Stimulated activated naive CD8-positive, alpha-beta T cell treated with anti-CD3 and anti-CD28 coated beads, Interleukin-15, amount 100 ng/mL, for 72 hours (primary cell): ENCODE measurements around the gene ANO1.

Source experiments
- ATAC-seq: fragments of 150-1000 bp; cut with Tn5 transposase; 2 replicates; pipeline ENCODE4 v1.10.0; 2021; ENCODE audit warnings: mild to moderate bottlenecking, moderate library complexity
- DNase-seq, 2 donors: peaks; one replicate each; pipeline ENCODE4 v3.0.0; 2021 to 2022
- H3K27ac Mint-ChIP-seq, 2 donors: one replicate each; pipeline ENCODE4 v1.8.0; 2022; ENCODE audit warnings: mild to moderate bottlenecking in 2 of 2, mixed read lengths in 2 of 2, moderate library complexity in 2 of 2
- H3K27me3 Mint-ChIP-seq: one replicate; pipeline ENCODE4 v1.8.0; 2022; ENCODE audit warnings: mixed read lengths
- H3K4me1 Mint-ChIP-seq: one replicate; pipeline ENCODE4 v1.8.0; 2022; ENCODE audit warnings: mild to moderate bottlenecking, mixed read lengths
- H3K4me3 Mint-ChIP-seq, 2 donors: one replicate each; pipeline ENCODE4 v1.8.0; 2022; ENCODE audit warnings: mild to moderate bottlenecking in 2 of 2, mixed read lengths in 2 of 2, moderate library complexity in 1 of 2
- H3K9me3 Mint-ChIP-seq, 2 donors: one replicate each; pipeline ENCODE4 v1.8.0; 2022; ENCODE audit warnings: mixed read lengths in 2 of 2

ANO1 gene

GRCh38 chr11:70076461-70076931, 1.6 kb upstream of the ANO1 start:
- no peak for DNase-seq
- H3K27me3 Mint-ChIP-seq, result peaks cover 80% of the 10 kb centered on the region
- H3K4me1 Mint-ChIP-seq, result peaks cover 16% of the 10 kb centered on the region
- ATAC-seq, result no peak
- no peak overlapping the region for H3K4me3 Mint-ChIP-seq
- H3K27ac Mint-ChIP-seq, result no peak overlapping the region
- no peaks in the 10 kb centered on the region for H3K9me3 Mint-ChIP-seq

DNA sequence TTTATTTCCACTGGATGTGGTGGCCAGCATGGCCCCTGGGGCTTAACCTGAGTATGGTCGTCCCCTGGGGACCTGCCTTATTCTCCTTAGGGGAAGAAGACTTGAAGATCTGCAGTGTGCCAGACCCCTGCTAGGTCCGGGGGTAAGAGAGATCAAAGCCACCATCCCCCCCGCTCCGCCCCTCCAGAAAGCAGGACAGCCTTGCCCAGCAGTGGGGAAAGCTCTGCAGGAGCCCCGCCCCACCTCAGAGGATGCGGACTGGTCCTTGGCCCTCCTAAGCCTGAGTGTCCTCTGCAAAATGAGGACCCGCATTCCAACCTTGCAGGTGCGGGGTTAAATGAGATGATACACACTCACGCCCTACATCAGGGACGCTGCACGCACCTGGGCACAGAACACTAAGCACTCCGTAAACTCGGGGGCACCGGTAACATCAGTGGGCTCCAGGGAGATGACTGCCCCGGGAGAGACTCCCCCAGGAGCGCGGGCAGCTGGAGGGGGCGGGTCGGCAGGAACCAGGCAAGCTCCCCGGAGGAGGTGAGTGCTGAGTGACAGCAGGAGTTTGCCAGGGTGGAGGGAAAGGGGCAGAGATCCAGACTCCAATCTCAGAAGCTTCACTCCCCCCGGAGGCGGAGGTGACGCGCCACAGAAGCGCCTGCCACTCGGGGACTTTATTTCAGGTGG, 564 bp upstream of the ANO1 start:
- H3K27me3 Mint-ChIP-seq, result peaks cover 70% of the 10 kb centered on the region
- no peak overlapping the region for H3K27ac Mint-ChIP-seq
- H3K4me1 Mint-ChIP-seq, result peaks cover 16% of the 10 kb centered on the region
- DNase-seq (no peak), ATAC-seq (no peak)
- peak overlapping the region in 1 of 2 donors; percentile 46 for H3K4me3 Mint-ChIP-seq
- no peaks in the 10 kb centered on the region for H3K9me3 Mint-ChIP-seq

GRCh38 chr11:70078781-70079616, 882 bp downstream of the ANO1 start:
- Mint-ChIP-seq H3K27me3 (peaks cover 61% of the 10 kb centered on the region), H3K9me3 (no peaks in the 10 kb centered on the region), H3K27ac (no peak overlapping the region), H3K4me3 (no peak overlapping the region), H3K4me1 (peaks cover 6% of the 10 kb centered on the region)
- ATAC-seq (no peak), DNase-seq (no peak)

- DNase-seq, result no peak
- no peaks in the 10 kb centered on the region for H3K9me3 Mint-ChIP-seq
- no peaks in the 10 kb centered on the region for H3K4me1 Mint-ChIP-seq
- no peak for ATAC-seq
- H3K27me3 Mint-ChIP-seq, result peaks cover 54% of the 10 kb centered on the region
- no peak overlapping the region for H3K4me3 Mint-ChIP-seq
- no peak overlapping the region for H3K27ac Mint-ChIP-seq
These were observed 1.6 kb downstream of the ANO1 start for GRCh38 chr11:70079691-70080090.

DNA sequence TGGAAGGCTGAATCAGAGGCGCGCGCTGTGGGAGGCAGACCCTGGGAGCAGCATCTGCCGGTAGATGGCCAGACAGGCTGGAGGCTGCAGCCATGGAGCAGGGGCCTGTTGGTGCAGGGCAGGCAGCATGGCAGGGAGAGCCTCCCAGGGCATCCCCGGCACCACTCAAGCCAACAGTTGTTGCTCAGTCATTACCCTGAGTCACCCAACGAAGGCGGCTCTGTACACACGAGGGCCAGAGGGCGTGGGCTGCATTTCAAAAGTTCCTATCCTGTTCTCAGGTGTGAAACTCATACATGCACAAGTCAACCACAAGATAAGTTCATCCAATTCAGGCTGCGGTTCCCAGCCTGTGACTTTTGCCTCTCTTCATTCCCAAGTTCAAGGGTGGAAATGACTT, 2.6 kb downstream of the ANO1 start:
- H3K27ac Mint-ChIP-seq, result no peak overlapping the region
- no peak overlapping the region for H3K4me3 Mint-ChIP-seq
- H3K4me1 Mint-ChIP-seq, result no peaks in the 10 kb centered on the region
- no peak for DNase-seq
- H3K9me3 Mint-ChIP-seq, result no peaks in the 10 kb centered on the region
- no peak for ATAC-seq
- peaks cover 43% of the 10 kb centered on the region for H3K27me3 Mint-ChIP-seq

- DNase-seq (no peak), ATAC-seq (no peak)
- no peaks in the 10 kb centered on the region for H3K9me3 Mint-ChIP-seq
- H3K4me1 Mint-ChIP-seq, result no peaks in the 10 kb centered on the region
- H3K27me3 Mint-ChIP-seq, result peaks cover 27% of the 10 kb centered on the region
- no peak overlapping the region for H3K4me3 Mint-ChIP-seq
- no peak overlapping the region for H3K27ac Mint-ChIP-seq
These were observed 4.7 kb downstream of the ANO1 start for GRCh38 chr11:70082829-70083228.

DNA sequence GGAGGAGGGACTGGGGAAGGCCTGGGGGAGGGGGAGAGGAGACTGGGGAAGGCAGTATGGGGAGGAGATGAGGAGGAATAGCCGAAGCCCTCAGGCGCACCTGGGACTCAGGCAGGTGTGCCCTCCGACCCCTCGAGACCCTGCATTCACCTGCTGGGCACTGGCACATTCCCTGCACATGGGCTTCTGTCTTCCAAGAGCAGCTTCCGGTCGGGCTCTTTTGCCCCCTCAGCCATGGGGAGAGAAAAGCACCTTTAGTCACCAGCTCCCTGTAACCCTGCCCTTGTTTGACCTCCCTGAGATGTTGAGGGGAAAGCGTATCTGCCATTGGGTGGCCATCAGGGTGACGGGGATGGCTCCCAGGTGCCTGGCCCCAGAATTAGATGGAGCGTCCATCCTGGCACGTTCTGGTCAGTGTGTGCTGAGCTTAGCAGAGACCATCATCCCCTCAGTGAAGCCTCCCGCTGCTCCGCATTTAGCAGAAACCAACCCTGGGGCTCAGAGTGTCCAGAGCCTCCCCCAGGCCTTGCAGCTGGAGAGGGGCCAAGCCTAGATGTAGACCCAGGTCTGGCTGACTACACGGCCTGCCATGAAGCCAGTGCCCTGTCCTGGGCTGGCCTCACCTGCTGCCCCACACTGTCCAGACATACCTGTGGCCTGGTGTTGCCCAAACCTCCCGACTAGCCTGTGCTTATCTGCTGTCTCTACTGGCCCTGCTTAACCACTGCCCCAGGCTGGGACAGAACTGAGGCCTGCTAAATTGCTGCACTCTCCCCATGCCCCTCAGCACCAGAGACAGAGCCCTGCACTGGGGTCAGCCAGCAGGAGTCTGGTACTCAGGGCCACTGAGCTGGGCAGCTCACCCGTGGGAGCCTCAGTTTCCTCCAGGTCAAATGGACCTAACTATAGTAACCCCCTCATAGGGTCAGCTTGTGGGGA, 6.2 kb downstream of the ANO1 start:
- ATAC-seq (no peak), DNase-seq (no peak)
- Mint-ChIP-seq H3K27ac (no peak overlapping the region), H3K9me3 (no peaks in the 10 kb centered on the region), H3K27me3 (peaks cover 31% of the 10 kb centered on the region), H3K4me3 (no peak overlapping the region), H3K4me1 (no peaks in the 10 kb centered on the region)

DNA sequence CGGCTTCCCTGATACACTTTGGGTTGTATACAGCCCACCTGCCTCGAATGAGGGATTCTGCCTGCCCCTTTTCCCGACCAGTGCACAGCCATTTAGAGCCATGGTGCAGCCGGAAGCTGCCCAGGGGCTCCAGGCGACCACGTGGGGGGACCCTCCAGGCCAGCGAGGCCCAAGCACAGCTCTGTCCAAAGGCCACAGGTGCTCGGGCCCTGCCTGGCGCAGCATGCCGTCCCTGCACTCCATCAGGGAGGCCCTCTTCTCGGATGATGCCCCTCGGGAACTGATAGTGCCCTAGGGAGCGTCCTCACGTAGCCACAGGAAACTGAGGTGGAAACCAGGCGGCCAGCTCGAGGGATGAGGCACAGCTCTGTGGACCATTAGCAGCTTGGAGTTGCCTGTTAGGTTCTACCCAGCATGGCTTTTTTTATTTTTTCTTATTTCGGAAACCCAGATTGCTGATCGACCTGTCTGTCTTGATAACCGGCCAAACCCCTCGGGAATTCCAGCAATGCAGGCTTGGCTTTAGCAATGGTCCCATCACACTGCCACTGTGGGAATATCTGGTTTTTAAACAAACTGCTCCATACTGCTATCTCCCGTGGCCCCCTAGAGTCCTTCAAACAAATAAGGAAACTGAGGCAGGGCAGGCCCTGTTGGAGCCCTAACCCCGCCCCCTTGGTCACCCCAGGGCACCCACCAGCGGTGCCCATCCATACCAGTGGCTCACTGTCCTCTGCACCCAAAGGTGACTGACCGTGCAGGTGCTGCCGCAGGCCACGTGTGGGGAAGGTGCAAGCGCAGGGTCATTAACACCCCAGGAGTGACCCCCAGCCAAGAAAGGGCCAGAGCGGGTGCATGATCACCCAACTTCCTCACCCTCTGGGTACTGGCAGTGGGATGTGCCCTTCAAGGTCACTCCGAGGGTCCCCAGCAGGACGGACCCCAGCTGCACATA, 8.0 kb downstream of the ANO1 start:
- Mint-ChIP-seq H3K27ac (no peak overlapping the region), H3K9me3 (no peaks in the 10 kb centered on the region), H3K4me3 (no peak overlapping the region), H3K4me1 (no peaks in the 10 kb centered on the region), H3K27me3 (peaks cover 21% of the 10 kb centered on the region)
- no peak for ATAC-seq
- DNase-seq, result no peak

DNA sequence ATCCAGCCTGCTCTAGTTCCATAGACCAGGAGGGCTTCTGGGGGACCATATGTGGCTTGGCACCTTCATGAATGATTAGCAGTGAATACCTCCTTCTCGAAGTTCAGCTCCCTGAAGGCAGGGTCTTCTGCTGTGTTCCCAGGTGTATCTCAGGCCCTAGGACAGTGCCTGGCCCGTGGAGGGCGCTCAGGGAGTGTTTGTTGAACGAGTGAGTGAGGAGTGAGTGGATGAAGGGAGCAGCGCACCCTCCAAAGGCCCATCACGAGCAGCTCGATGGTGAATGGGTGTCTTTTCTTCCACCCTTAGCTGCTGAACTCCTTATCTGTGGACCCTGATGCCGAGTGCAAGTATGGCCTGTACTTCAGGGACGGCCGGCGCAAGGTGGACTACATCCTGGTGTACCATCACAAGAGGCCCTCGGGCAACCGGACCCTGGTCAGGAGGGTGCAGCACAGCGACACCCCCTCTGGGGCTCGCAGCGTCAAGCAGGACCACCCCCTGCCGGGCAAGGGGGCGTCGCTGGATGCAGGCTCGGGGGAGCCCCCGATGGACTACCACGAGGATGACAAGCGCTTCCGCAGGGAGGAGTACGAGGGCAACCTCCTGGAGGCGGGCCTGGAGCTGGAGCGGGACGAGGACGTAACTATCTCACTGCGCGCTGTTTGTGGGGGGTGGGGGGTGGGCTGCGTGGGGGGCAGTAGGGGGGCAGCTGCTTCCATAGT, 9.5 kb downstream of the ANO1 start:
- no peak overlapping the region for H3K4me3 Mint-ChIP-seq
- ATAC-seq (no peak), DNase-seq (no peak)
- H3K4me1 Mint-ChIP-seq, result no peaks in the 10 kb centered on the region
- no peak overlapping the region for H3K27ac Mint-ChIP-seq
- peaks cover 24% of the 10 kb centered on the region for H3K27me3 Mint-ChIP-seq
- H3K9me3 Mint-ChIP-seq, result no peaks in the 10 kb centered on the region

GRCh38 chr11:70088735-70089250, 10.7 kb downstream of the ANO1 start:
- DNase-seq (no peak), ATAC-seq (no peak)
- Mint-ChIP-seq H3K27me3 (peaks cover 23% of the 10 kb centered on the region), H3K9me3 (no peaks in the 10 kb centered on the region), H3K27ac (no peak overlapping the region), H3K4me1 (no peaks in the 10 kb centered on the region), H3K4me3 (no peak overlapping the region)

GRCh38 chr11:70089631-70090030, 11.5 kb downstream of the ANO1 start:
- DNase-seq, result no peak
- Mint-ChIP-seq H3K27me3 (peaks cover 25% of the 10 kb centered on the region), H3K27ac (no peak overlapping the region), H3K4me3 (no peak overlapping the region), H3K9me3 (no peaks in the 10 kb centered on the region), H3K4me1 (no peaks in the 10 kb centered on the region)
- ATAC-seq, result no peak

- ATAC-seq (no peak), DNase-seq (no peak)
- peaks cover 25% of the 10 kb centered on the region for H3K27me3 Mint-ChIP-seq
- no peak overlapping the region for H3K4me3 Mint-ChIP-seq
- no peaks in the 10 kb centered on the region for H3K9me3 Mint-ChIP-seq
- peak overlapping the region in 1 of 2 donors; percentile 71 for H3K27ac Mint-ChIP-seq
- H3K4me1 Mint-ChIP-seq, result no peaks in the 10 kb centered on the region
These were observed 12.9 kb downstream of the ANO1 start for GRCh38 chr11:70090961-70091381.

DNA sequence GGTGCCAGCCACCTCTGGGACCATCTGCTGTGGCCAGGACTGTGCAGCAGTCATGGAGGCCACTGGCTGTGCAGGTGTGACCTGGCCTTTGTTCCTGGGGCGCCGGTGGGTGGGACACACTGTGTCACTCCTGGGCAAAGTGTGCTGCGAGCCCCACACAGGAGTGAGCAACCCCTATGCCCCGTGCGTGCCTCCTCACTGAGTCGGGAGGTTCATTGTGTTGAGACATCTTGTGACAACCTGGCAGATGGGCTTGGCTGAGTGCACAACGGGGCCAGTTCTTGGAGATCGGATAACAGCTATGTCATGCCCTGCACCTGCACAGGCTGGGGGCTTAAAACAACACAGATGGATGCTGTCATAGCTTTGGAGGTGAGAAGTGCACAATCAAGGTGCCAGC, 13.5 kb downstream of the ANO1 start:
- DNase-seq, result no peak
- H3K27me3 Mint-ChIP-seq, result peaks cover 25% of the 10 kb centered on the region
- no peak overlapping the region for H3K4me3 Mint-ChIP-seq
- H3K9me3 Mint-ChIP-seq, result no peaks in the 10 kb centered on the region
- ATAC-seq, result no peak
- H3K27ac Mint-ChIP-seq, result peak overlapping the region in 1 of 2 donors; percentile 71
- no peaks in the 10 kb centered on the region for H3K4me1 Mint-ChIP-seq
